Fibroblast of lung (primary cell): ENCODE data around the gene BIRC7.
"Not testable (repeated sequence)": the region's sequence is repeated elsewhere in the genome, so short reads cannot be mapped to it uniquely, and the experiment has no call there.

Experiments
- CTCF ChIP-seq, 2 donors: IDR thresholded peaks in 1 of 2; conservative IDR thresholded peaks in 1 of 2; 1 replicate in 1 of 2; 2 replicates in 1 of 2; pipeline ENCODE4 v1.5.1; 2011 to 2012; ENCODE audit warnings: low read length in 2 of 2, control low read depth in 1 of 2, inconsistent platforms in 1 of 2, low read depth in 1 of 2, mild to moderate bottlenecking in 1 of 2
- EZH2 ChIP-seq: IDR thresholded peaks from 2 replicates; pipeline ENCODE4 v1.5.1; 2012; ENCODE audit warnings: low read length, control low read depth, mild to moderate bottlenecking; ENCODE audit errors: missing control alignments

DNA sequence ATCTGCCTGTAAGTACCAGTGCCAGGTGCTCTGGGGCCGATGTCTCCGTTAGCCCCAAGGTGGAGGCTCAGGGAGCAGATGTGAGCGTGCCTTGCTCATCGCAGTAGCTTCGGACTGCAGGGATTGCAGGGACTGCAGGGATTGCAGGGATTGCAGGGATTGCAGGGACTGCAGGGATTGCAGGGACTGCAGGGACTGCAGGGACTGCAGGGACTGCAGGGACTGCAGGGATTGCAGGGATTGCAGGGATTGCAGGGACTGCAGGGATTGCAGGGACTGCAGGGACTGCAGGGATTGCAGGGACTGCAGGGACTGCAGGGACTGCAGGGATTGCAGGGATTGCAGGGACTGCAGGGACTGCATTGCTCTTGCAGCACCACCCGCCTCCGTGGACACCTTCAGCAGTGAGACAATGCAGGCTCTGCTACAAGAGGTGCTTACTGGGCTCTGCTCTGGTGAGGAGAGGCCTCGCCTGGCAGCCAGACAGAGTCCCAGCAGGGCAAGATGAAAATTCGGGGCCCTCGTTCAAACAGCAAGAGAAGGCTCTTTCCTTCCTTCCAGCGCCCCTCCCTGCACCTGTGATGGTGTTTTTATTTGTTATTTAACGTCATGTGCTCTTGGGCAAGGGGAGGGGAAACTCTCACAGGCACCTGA, 14.2 kb upstream of the BIRC7 start:
- not testable (repeated sequence) for TF ChIP-seq CTCF (conservative IDR thresholded peaks at IDR 0.05 in 1 of 2, IDR thresholded peaks at IDR 0.05 in 1 of 2; ENCODE audit: low read depth in 1 of 2, low read length in 2 of 2); EZH2
